Caco-2 (cell line): ENCODE results near the gene NEK11. TPM values are rescaled to one million over a fixed set of nuclear protein-coding genes. Genes with fewer than 3 reads are reported as not detected.

ENCODE experiments used
- BruUV-seq: library from RNA; stranded (reverse); fragments of 400-500 nt; replicated peaks from 2 replicates; lab custom pipeline; 2021; lab: Mats Ljungman, UMichigan
- CTCF ChIA-PET: fragments of 300-600 bp; sonication (Branson Sonifier 250); formaldehyde crosslinking; loops from one replicate; lab custom pipeline; 2022; ENCODE audit warnings: antibody characterized with exemption; lab: Charles Lee
- POLR2A ChIA-PET: fragments of 300-600 bp; sonication (Branson Sonifier 250); formaldehyde crosslinking; loops from one replicate; lab custom pipeline; 2022; ENCODE audit warnings: antibody characterized with exemption; lab: Charles Lee
- DNase-seq, 2 experiments: peaks; one replicate each; pipeline versions ENCODE4 v3.0.0 to v3.0.0-alpha.2; 2020 to 2022
- H3K27me3 ChIP-seq: replicated peaks from 2 replicates; pipeline ENCODE4 v1.6.0; 2011; ENCODE audit warnings: low read length; ENCODE audit not compliant: control insufficient read depth, insufficient read depth
- H3K36me3 ChIP-seq: 2 replicates; pipeline ENCODE4 v1.5.1; 2011; ENCODE audit warnings: low read length; ENCODE audit not compliant: control insufficient read depth, insufficient read depth
- H3K4me1 ChIP-seq: fragments of 250-450 bp; sonication (Bioruptor Pico); 2 replicates; pipeline ENCODE4 v1.5.1; 2020; ENCODE audit warnings: mild to moderate bottlenecking
- H3K4me3 ChIP-seq: 2 replicates; pipeline ENCODE4 v1.5.1; 2011; ENCODE audit warnings: low read depth, mild to moderate bottlenecking, control low read depth, low read length
- H3K9me3 ChIP-seq: fragments of 250-450 bp; sonication (Bioruptor Pico); 2 replicates; pipeline ENCODE4 v1.5.1; 2020; ENCODE audit warnings: mild to moderate bottlenecking, moderate library complexity
- H3K27ac Mint-ChIP-seq: one replicate; pipeline ENCODE4 v1.8.0; 2022; ENCODE audit warnings: mixed read lengths; ENCODE audit not compliant: unreplicated experiment
- H3K27me3 Mint-ChIP-seq: one replicate; pipeline ENCODE4 v1.8.0; 2022; ENCODE audit warnings: mixed read lengths; ENCODE audit not compliant: insufficient read depth, unreplicated experiment
- H3K36me3 Mint-ChIP-seq: one replicate; pipeline ENCODE4 v1.8.0; 2022; ENCODE audit warnings: mild to moderate bottlenecking, mixed read lengths; ENCODE audit not compliant: insufficient read depth, unreplicated experiment
- H3K4me1 Mint-ChIP-seq: one replicate; pipeline ENCODE4 v1.8.0; 2022; ENCODE audit warnings: low read depth, mixed read lengths; ENCODE audit not compliant: unreplicated experiment
- H3K4me3 Mint-ChIP-seq: one replicate; pipeline ENCODE4 v1.8.0; 2022; ENCODE audit warnings: mild to moderate bottlenecking, moderate library complexity, mixed read lengths; ENCODE audit not compliant: unreplicated experiment
- H3K9me3 Mint-ChIP-seq: one replicate; pipeline ENCODE4 v1.8.0; 2022; ENCODE audit warnings: mixed read lengths; ENCODE audit not compliant: unreplicated experiment
- intact Hi-C: fragments of 100-400 bp; cut with micrococcal nuclease; formaldehyde crosslinking; loops from one replicate; pipeline ENCODE4 v1.10.0; 2022; ENCODE audit not compliant: unreplicated experiment
- total RNA-seq: library from RNA; stranded (reverse); gene quantifications from 2 replicates; pipeline ENCODE4 v1.2.3, GENCODE V29; 2022
- TF ChIP-seq, protein P1 (sequence below), 2 experiments: fragments of 200-600 bp in 1 of 2; IDR thresholded peaks; 1 replicate in 1 of 2; 2 replicates in 1 of 2; pipeline versions ENCODE4 v1.5.1 to v1.8.0; 2011 to 2022; ENCODE audit warnings: antibody characterized with exemption in 1 of 2, control low read depth in 1 of 2, inconsistent platforms in 1 of 2, low read depth in 1 of 2, low read length in 1 of 2, mild to moderate bottlenecking in 1 of 2, moderate library complexity in 1 of 2; ENCODE audit not compliant: insufficient read depth in 1 of 2, severe bottlenecking in 1 of 2, unreplicated experiment in 1 of 2

NEK11 gene
- total RNA-seq, 1 experiment from 2014 or later: 4.4 TPM

DNA sequence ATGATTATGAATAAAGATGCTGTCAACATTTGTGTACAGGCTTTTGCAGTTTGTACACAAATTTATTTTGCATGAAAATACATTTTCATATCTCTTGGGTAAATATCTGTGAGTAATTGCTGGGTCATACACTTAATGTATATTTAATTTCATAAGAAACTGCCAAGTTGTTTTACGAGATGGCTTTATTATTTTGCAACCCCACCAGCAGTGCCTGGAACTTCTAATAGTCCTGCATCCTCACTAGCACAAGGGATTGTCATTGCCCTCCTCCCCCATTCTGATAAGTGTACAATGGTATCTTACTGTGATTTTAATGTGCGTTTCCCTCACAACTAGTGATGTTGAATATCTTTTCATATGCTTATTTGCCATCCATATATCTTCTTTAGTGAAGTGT, 45.2 kb upstream of the NEK11 start:
- no peaks in the 10 kb centered on the region for H3K4me1 ChIP-seq
- ChIA-PET POLR2A (no interaction called here), CTCF (no interaction called here)
- DNase-seq: no peak
- H3K9me3 ChIP-seq: no peaks in the 10 kb centered on the region
- Mint-ChIP-seq H3K27me3 (no peaks in the 10 kb centered on the region), H3K36me3 (peaks cover 6% of the 10 kb centered on the region), H3K4me1 (no peaks in the 10 kb centered on the region), H3K9me3 (no peaks in the 10 kb centered on the region), H3K27ac (no peak overlapping the region), H3K4me3 (no peak overlapping the region)
- TF ChIP-seq, protein P1, sequence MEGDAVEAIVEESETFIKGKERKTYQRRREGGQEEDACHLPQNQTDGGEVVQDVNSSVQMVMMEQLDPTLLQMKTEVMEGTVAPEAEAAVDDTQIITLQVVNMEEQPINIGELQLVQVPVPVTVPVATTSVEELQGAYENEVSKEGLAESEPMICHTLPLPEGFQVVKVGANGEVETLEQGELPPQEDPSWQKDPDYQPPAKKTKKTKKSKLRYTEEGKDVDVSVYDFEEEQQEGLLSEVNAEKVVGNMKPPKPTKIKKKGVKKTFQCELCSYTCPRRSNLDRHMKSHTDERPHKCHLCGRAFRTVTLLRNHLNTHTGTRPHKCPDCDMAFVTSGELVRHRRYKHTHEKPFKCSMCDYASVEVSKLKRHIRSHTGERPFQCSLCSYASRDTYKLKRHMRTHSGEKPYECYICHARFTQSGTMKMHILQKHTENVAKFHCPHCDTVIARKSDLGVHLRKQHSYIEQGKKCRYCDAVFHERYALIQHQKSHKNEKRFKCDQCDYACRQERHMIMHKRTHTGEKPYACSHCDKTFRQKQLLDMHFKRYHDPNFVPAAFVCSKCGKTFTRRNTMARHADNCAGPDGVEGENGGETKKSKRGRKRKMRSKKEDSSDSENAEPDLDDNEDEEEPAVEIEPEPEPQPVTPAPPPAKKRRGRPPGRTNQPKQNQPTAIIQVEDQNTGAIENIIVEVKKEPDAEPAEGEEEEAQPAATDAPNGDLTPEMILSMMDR (IDR thresholded peaks at IDR 0.05; ENCODE audit: insufficient read depth in 1 of 2, low read depth in 1 of 2, low read length in 1 of 2, severe bottlenecking in 1 of 2, unreplicated experiment in 1 of 2): no peak
- no TSS peak for BruUV-seq
- intact Hi-C loops: no loop called here
- no peaks in the 10 kb centered on the region for H3K27me3 ChIP-seq
- no peaks in the 10 kb centered on the region for H3K36me3 ChIP-seq
- no peak overlapping the region for H3K4me3 ChIP-seq

DNA sequence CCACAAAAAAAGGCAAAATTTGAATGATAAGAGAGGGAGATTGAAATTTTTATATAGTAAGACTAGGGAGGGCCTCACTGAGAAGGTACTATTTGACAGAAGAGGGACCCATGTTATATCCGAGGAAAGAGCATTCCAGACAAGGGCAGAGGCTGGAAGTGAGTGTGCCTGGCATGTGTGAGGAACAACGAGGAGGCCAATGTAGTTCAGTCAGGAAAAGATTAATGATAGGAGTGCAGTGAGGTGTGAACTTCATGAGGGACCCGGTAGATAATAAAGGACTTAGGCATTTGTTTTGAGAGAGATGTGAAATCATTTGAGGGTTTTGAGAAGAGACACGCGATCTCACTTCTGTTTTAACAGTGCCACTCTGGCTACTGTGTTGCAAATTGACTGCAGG, 36.4 kb upstream of the NEK11 start:
- peaks cover 23% of the 10 kb centered on the region for H3K36me3 Mint-ChIP-seq
- TF ChIP-seq, protein P1 (IDR thresholded peaks at IDR 0.05; ENCODE audit: insufficient read depth in 1 of 2, low read depth in 1 of 2, low read length in 1 of 2, severe bottlenecking in 1 of 2, unreplicated experiment in 1 of 2): no peak
- no peaks in the 10 kb centered on the region for H3K27me3 Mint-ChIP-seq
- CTCF ChIA-PET: no interaction called here
- H3K36me3 ChIP-seq: peaks cover 1% of the 10 kb centered on the region; the same call in 1 of the 2 replicates
- no peaks in the 10 kb centered on the region for H3K27me3 ChIP-seq
- H3K4me1 Mint-ChIP-seq: no peaks in the 10 kb centered on the region
- no peak overlapping the region for H3K27ac Mint-ChIP-seq
- POLR2A ChIA-PET: no interaction called here
- H3K9me3 ChIP-seq: no peaks in the 10 kb centered on the region; the same call in 1 of the 2 replicates
- H3K4me3 ChIP-seq: no peak overlapping the region
- BruUV-seq: no TSS peak
- H3K4me1 ChIP-seq: no peaks in the 10 kb centered on the region
- no peak overlapping the region for H3K4me3 Mint-ChIP-seq
- intact Hi-C loops: no loop called here
- no peaks in the 10 kb centered on the region for H3K9me3 Mint-ChIP-seq
- DNase-seq: no peak

DNA sequence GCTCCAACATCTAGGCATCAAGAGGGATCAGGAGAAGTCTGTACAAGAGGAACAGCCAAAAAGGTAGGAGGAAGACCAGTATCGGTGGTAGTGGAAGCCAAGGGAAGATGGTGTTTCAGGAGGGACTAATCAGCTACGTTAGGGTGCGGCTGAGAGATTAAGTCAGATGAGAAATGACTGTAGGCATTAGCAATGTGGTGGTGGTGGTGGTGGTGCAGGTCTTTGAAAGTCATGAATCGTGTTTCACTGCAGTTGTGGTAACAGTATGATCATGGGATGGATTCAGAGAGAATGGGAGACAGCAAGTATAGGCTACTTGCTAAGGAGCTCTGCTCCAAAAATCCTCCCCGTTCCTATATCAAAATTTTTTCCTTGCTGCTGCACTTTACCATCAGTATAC, 35.6 kb upstream of the NEK11 start:
- BruUV-seq: no TSS peak
- TF ChIP-seq, protein P1 (IDR thresholded peaks at IDR 0.05; ENCODE audit: insufficient read depth in 1 of 2, low read depth in 1 of 2, low read length in 1 of 2, severe bottlenecking in 1 of 2, unreplicated experiment in 1 of 2): no peak
- H3K27me3 Mint-ChIP-seq: no peaks in the 10 kb centered on the region

More for the DNA sequence above, 35.6 kb upstream of the NEK11 start:
- intact Hi-C loops: no loop called here
- ChIA-PET POLR2A (no interaction called here), CTCF (no interaction called here)
- no peak for DNase-seq
- Mint-ChIP-seq H3K9me3 (no peaks in the 10 kb centered on the region), H3K4me1 (no peaks in the 10 kb centered on the region), H3K4me3 (no peak overlapping the region), H3K27ac (no peak overlapping the region), H3K36me3 (peaks cover 18% of the 10 kb centered on the region)
- Histone ChIP-seq H3K36me3 (peaks cover 1% of the 10 kb centered on the region; the same call in 1 of the 2 replicates), H3K4me1 (no peaks in the 10 kb centered on the region), H3K9me3 (no peaks in the 10 kb centered on the region; the same call in 1 of the 2 replicates), H3K4me3 (no peak overlapping the region), H3K27me3 (no peaks in the 10 kb centered on the region)
